Esophagus squamous epithelium (tissue), 4 donors: Measurements from ENCODE around the gene SACM1L.

Experiments
- CTCF ChIP-seq, 6 experiments: fragments of 450-650 bp in 4 of 6; fragments of 200-600 bp in 2 of 6; sonication (generic) in 2 of 6; IDR thresholded peaks; one replicate each; pipeline ENCODE4 v1.5.1; 2016 to 2019; ENCODE audit warnings: antibody characterized with exemption in 6 of 6, mild to moderate bottlenecking in 4 of 6, moderate library complexity in 4 of 6
- POLR2A ChIP-seq, 4 donors: fragments of 450-650 bp; IDR thresholded peaks; one replicate each; pipeline ENCODE4 v1.6.1; 2017; ENCODE audit warnings: antibody characterized with exemption in 4 of 4, mild to moderate bottlenecking in 4 of 4, moderate library complexity in 3 of 4

- TF ChIP-seq CTCF (IDR thresholded peaks at IDR 0.05), result no peak
- TF ChIP-seq POLR2A (IDR thresholded peaks at IDR 0.05), result no peak
These were observed 48.0 kb downstream of the SACM1L start for GRCh38 chr3:45737234-45737633.
